Measurements from ENCODE around the gene HOXA10. TPM values are rescaled to one million over a fixed set of nuclear protein-coding genes. Genes with fewer than 3 reads are reported as not detected.
A peak's percentile ranks its signal among the peaks of the same experiment; 100 is the strongest.

The HOXA10 gene
- total and polyA plus RNA-seq, 8 donors = 0.18 to 337 (median 0.92) TPM; not detected in 5

DNA sequence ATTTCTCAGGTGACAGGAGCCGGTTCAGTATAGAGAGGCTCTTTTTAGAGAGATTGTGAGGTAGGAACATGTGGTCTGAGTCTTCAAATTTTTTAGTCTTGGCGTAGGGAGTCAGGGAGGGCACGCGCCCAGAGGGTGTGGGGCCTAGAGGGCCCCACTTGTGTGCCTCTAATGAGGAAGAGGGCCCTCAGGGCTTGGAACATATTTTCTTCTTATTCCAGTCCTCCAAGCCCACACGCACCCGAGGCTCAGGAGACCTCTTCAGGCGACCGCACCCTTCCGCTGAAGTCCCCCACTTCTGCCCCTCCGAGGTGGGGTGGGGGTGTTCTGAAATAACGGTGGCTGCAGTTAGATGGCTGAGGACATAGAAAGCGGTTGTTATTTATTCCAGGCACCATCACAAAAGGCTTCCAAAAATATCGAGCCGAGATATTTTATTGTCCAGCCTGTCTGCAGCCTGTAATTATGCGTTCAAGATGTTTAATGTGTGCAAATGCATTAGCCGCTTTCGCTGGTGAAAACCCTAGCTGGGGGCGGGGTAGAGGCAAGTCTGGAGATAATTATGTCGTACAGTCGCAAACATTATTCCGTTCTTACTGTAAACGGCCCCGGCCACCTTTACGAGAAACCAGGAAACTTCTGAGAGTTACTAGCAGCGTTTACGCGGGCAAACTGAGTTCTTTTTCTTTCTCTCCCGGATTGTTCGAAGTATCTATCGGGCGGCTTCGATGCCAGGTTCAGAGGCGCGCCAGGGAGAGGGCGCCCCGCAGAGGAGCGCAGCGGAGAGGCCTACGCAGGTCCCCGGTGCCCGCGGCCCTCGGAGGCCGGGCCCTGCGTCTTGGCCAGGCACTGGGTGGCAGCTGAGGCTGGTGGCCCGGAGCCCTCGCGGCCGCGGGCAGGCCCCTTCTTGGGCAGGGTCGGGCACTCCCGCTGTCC lies 38.6 kb upstream of the HOXA10 start:
- no peaks in the 10 kb centered on the region for H3K9me3 ChIP-seq
- peaks cover 13 to 26% (median 19%) of the 10 kb centered on the region in 4 donors for H3K4me1 ChIP-seq
- no peak overlapping the region for H3K4me3 ChIP-seq
- peaks cover 19 to 100% (median 69%) of the 10 kb centered on the region in 3 donors for H3K27me3 ChIP-seq
- no peaks in the 10 kb centered on the region for H3K36me3 ChIP-seq
- 8 to 20% (median 12%) methylated on average over 23 to 52 of the region's 52 CpGs for WGBS, 5 donors
- intact Hi-C loops (cut with DNase I; ENCODE audit: low total_unique reads) = no loop called here
- TF ChIP-seq POLR2A (IDR thresholded peaks at IDR 0.05) (no peak), EP300 (IDR thresholded peaks at IDR 0.05) (no peak), POLR2AphosphoS5 (IDR thresholded peaks at IDR 0.05) (no peak)
- TF ChIP-seq, protein P1, sequence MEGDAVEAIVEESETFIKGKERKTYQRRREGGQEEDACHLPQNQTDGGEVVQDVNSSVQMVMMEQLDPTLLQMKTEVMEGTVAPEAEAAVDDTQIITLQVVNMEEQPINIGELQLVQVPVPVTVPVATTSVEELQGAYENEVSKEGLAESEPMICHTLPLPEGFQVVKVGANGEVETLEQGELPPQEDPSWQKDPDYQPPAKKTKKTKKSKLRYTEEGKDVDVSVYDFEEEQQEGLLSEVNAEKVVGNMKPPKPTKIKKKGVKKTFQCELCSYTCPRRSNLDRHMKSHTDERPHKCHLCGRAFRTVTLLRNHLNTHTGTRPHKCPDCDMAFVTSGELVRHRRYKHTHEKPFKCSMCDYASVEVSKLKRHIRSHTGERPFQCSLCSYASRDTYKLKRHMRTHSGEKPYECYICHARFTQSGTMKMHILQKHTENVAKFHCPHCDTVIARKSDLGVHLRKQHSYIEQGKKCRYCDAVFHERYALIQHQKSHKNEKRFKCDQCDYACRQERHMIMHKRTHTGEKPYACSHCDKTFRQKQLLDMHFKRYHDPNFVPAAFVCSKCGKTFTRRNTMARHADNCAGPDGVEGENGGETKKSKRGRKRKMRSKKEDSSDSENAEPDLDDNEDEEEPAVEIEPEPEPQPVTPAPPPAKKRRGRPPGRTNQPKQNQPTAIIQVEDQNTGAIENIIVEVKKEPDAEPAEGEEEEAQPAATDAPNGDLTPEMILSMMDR (IDR thresholded peaks at IDR 0.05) = no peak
- H3K27ac ChIP-seq = no peak overlapping the region
- DNase-seq = no peak

DNA sequence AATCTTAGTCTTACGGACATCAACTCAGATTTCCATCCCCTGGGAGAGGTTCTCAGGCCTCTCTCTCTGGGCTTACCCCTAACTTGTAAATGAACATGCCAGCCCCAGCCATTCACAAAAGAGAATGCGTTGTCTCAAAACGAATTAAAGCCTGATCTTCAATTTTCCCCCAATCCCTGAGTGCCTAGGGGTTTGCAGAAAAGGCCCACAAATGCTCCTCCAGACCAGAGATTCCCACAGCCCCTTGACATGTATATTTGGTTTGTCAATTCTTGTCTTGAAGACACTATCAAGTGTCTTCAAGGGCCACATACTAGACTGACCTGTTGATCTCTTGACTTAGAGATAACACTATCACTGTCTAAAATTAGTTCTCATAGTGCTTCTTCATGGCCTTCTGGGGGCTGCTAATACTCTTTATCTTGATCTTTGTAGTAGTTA lies 37.7 kb upstream of the HOXA10 start:
- H3K4me3 ChIP-seq = no peak overlapping the region
- no peaks in the 10 kb centered on the region for H3K9me3 ChIP-seq
- TF ChIP-seq POLR2AphosphoS5 (IDR thresholded peaks at IDR 0.05) = no peak
- no peak for TF ChIP-seq POLR2A (IDR thresholded peaks at IDR 0.05)
- TF ChIP-seq EP300 (IDR thresholded peaks at IDR 0.05) = no peak
- TF ChIP-seq, protein P1 (IDR thresholded peaks at IDR 0.05) = no peak
- 18 to 39% (median 24%) methylated on average over 3 of the region's 3 CpGs for WGBS, 5 donors
- intact Hi-C loops (cut with DNase I; ENCODE audit: low total_unique reads) = no loop called here
- H3K36me3 ChIP-seq = no peaks in the 10 kb centered on the region
- peaks cover 13 to 26% (median 19%) of the 10 kb centered on the region in 4 donors for H3K4me1 ChIP-seq
- peaks cover 19 to 100% (median 76%) of the 10 kb centered on the region in 3 donors for H3K27me3 ChIP-seq
- H3K27ac ChIP-seq = no peak overlapping the region
- DNase-seq = no peak

DNA sequence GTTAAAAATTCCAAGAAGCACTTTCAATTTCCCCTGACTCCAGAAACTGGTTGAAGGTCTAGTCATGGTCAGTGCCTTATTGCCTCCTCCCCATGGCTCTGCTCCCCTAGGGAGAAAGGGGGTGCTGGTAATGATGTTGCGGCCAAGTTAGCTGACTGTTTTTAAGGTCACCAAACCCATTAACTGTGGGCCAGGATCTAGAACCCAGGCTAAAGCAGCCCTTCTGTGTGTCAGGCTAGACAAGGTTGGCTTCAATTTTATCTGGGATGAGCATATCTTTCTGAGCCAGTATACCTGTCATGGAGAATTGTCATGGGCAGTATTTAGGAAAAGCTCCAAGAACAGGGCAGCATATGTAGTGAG lies 36.9 kb upstream of the HOXA10 start:
- intact Hi-C loops (cut with DNase I; ENCODE audit: low total_unique reads) = no loop called here
- Histone ChIP-seq H3K27ac (no peak overlapping the region), H3K36me3 (no peaks in the 10 kb centered on the region), H3K9me3 (no peaks in the 10 kb centered on the region), H3K4me3 (peak overlapping the region in 1 of 4 donors; percentile 27), H3K4me1 (peaks cover 13 to 26% (median 19%) of the 10 kb centered on the region in 4 donors), H3K27me3 (peaks cover 25 to 100% (median 82%) of the 10 kb centered on the region in 3 donors)
- 64 to 87% (median 74%) methylated on average over 1 of the region's 1 CpG for WGBS, 5 donors
- DNase-seq = no peak
- TF ChIP-seq, protein P1 (IDR thresholded peaks at IDR 0.05) = no peak
- TF ChIP-seq EP300 (IDR thresholded peaks at IDR 0.05) = no peak
- no peak for TF ChIP-seq POLR2AphosphoS5 (IDR thresholded peaks at IDR 0.05)

DNA sequence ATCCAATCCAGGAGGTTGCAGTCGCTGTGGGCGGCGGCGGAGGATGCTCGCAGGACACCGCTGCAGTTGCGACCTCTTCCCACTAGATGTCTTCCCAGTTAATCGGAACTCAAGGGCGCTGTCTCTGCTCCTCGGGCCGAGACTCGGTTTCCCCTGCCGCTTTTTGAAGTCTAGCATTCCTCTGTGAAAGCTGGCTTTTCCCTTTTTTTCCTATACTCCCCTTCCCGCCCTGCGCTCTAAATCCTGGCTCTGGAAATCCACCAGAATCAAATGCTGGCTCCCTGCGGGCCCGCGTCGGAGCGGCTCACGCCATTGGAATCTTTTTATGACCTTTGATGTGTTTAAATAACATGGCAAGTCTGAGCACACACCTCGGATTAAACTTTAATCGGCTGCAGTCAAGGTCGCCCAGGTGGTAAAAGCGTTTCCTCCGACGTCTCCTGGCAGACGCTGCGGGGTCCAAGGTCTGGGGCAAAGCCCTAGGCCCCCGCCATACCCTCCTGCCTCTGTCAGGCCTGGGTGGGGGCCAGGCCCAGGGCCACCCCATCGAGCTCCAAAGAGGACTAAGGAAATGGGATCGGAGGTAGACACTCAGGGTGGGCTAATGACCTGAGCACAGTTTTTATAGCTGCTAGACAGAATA lies 36.4 kb upstream of the HOXA10 start:
- TF ChIP-seq, protein P1 (IDR thresholded peaks at IDR 0.05) = peak in 5 of 7 experiments; percentile 20 to 78 (median 61)
- TF ChIP-seq EP300 (IDR thresholded peaks at IDR 0.05) (no peak), POLR2AphosphoS5 (IDR thresholded peaks at IDR 0.05) (no peak), POLR2A (IDR thresholded peaks at IDR 0.05) (no peak)
- peak in 1 of 2 donors; percentile 71 for DNase-seq
- Histone ChIP-seq H3K4me3 (peak overlapping the region; percentile 7 to 29 (median 24)), H3K36me3 (no peaks in the 10 kb centered on the region), H3K27me3 (peaks cover 30 to 100% (median 87%) of the 10 kb centered on the region in 3 donors), H3K9me3 (peaks cover 0 to 4% (median 0%) of the 10 kb centered on the region in 4 donors), H3K27ac (no peak overlapping the region), H3K4me1 (peaks cover 13 to 30% (median 21%) of the 10 kb centered on the region in 4 donors)
- WGBS, 5 donors = 7 to 13% (median 9%) methylated on average over 26 to 32 of the region's 32 CpGs
- intact Hi-C loops (cut with DNase I; ENCODE audit: low total_unique reads) = no loop called here

Measured in stomach (tissue), 9 donors.